ENCODE measurements around the gene PMEPA1.

PMEPA1 gene

DNA sequence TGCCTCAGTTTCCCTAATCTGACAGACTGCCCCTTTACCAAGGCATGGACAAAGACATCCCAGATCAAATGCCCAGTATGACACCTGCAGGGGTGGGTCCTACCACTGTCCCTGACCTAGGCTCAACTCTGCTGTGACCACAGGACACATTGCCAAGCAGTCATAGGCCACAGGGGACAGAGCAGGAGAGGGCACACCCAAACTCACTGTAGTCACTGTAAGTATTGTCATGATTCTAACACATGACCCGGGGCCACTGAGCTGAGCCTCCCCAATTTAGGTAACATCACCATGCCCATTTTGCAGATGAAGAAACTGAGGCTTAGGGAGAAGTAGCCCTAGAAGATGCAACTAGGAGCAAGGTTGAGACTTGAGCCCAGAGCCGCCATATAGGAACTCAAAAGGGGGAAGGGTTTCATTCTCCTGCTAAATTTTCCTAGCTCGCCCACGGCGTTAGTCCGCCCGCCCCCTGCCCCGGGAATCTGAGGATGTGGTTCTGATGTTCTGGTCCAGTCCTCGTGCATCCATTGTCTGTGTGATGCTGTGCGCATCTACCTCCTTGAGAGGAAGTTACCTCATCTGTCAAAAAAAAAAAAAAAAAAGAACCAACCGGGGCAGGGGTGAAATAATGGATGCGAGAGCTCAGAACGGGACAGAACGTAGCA is 44.8 kb downstream of the PMEPA1 start:
- in situ Hi-C loops (cut with MboI; ENCODE audit: low sequenced_read_pairs) = no loop called here

DNA sequence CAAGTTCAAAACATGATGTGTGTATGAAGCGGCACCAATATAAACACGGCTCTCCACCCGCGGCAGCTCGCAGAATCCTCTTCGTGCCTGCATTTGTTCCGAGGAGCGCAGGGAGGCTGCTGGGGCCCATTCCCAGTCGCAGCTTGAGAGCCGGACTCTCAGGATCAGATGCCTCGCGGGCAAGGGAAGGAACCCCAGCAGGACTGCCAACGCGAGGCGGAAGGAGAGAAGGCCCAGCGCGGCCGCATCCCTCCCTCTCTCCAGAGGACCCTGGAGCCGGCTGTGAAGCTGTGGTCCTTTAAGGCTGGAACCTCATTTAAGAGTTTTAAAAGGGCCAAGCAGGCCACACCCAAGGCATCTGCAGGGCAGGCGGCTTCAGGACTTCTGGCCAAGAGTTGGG is 45.3 kb downstream of the PMEPA1 start:
- in situ Hi-C loops (cut with MboI; ENCODE audit: low sequenced_read_pairs) = no loop called here

DNA sequence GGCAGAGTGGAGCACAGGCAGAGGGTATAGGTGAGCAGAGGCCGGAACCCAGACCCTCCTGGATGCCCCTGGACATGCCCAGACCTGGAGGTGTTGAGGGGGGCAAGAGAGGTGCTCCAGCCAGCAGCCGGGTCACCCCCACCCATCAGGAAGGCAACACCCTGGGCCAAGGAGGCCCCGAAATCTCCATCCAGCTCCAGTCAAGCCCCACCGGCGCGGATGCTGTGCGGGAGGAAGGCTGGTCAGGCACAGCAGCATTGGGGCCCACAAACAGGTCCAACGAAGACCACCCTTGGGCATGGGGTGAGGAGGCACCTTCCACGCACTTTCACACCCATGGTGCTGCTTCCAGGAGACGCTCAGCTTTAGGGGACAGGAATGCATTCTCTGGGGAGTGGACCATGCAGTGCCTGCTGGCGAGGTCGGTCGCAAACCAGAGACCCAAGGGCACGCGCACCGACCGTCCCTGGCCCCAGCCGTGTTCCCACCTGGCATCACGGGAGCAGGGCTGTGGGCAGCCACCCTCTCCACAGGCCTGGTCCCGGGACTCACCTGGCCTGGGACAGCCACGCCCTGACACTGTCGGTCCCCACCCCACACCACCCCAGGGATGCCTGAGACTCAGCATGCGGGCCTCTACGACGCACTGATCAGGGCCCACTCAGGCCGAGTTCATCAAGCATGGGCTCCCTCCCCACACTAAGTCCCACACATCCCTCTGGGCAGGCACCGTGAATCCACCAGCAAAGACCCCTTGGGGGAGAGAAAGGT is 45.9 kb downstream of the PMEPA1 start:
- in situ Hi-C loops (cut with MboI; ENCODE audit: low sequenced_read_pairs) = no loop called here

DNA sequence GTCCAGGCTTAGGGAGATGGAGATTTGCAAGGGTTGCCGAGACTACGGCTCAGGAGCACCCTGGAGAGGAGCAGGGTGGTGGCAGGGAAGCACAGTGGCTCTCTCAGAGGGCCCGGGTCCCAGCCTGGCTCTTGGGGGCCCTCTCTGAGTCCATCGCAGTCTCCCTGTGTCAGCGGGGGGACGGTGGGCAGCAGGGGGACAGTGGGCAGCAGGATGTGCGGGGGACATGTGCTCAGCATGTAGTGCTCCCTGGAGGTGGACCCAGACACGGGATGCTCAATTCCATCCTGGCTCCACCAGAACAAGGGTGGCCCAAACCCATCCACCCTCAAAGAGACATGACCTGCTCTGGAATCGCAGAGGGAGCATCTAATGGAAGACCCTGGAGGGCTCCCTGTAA is 46.6 kb downstream of the PMEPA1 start:
- in situ Hi-C loops (cut with MboI; ENCODE audit: low sequenced_read_pairs) = no loop called here

DNA sequence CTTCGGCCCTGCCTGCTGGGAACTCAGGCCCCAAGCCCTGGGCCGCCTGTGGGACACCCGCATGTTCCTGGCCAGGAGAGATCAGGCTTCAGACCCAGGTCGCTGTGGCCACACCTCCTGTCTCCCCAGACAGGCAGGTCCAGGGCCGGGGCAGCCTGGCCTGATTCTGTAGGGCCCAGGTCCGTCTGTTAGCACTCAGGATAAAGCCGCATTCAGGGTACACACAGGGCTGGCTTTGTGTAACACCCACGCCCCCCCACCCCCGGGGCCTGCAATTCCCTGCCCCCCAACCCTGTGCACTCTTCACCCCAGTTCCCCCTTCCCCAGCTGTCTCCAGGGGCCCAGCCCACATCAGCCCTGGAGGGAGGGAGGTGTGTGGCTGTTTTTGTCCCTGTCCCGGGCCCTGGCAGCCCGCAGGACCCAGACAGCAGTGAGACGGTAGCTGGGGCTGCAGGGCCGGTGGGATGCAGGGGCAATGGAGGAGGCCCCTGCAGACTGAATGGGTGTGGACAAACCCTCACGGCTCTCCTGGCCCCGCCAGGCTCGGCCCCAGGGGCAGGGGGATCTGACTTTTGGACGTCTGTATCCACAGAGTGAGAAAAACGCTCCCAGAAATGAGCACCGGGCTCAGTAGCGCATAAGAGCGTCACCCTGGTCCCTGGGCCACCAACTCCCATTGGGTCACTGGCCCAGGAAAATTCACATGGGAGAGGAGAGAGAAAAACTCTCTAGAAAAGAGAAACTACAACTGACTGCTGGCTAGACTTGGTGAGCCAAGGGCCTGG is 47.2 kb downstream of the PMEPA1 start:
- in situ Hi-C loops (cut with MboI; ENCODE audit: low sequenced_read_pairs) = no loop called here

DNA sequence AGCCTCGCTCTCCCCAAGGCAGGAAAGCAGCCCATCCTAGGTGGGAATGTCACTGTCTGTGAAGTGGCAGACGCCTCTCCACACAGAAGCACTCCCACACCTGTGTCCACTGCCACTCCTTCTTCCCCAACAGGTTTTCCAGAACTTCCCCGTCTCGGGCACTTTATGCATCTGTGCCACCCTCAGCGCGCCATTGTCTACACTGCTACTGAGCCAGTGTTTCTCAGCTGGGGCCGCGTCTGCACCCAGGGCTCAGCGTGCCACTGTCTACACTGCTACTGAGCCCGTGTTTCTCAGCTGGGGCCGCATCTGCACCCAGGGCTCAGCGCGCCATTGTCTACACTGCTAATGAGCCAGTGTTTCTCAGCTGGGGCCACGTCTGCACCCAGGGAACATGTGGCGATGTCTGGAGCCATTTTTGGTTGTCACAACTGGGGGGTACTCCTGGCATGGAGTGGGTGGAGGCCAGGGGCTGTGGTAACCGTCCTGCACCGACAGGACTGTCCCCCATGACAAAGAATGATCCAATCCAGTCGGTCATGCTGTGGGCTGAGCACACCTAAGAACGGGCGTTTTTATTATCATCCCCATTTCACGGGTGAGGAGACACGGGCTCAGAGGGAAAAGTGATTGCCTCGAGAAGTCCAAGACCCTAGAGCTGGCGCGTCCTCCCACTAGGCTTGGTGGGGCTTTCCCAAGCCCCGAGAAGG is 47.9 kb downstream of the PMEPA1 start:
- in situ Hi-C loops (cut with MboI; ENCODE audit: low sequenced_read_pairs) = no loop called here

DNA sequence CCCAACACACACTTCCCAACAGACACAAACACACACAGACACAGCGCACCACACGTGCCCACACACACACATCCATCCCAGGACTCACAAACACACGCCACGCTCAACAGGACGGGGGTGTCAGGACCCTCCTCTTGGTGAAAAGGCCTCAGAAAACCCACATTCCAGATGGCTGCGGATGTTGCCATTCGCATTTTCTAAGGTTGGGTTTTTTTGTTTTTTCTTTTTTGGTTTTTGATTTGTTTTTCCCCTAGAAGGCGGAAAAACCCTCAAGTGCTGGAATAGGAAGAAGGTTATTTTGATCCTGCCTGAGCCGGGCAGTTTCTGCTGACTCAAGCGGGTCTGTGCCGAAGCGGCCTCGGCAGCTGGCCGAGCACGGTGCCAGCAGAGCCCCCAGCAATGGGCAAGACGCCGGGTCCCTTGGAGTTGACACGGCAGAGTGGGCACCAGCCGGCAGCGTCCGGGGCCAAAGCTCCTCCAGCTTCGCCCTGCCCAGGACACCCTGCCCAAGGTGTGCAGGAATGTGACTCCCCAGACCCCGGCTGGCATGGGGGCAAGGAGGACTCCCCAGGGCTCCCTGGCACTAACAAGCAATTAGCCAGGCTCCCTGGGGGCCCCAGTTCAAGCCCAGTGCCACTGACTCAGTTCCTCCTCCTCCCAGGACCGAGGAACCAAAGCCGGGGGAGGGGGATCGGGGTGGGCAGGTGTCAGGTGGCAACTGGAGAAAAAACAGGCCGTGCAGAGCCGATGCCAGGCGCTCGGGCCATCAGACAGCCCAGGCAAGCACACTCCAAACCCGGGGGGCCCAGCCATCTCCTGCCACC is 48.7 kb downstream of the PMEPA1 start:
- in situ Hi-C loops (cut with MboI; ENCODE audit: low sequenced_read_pairs) = no loop called here

DNA sequence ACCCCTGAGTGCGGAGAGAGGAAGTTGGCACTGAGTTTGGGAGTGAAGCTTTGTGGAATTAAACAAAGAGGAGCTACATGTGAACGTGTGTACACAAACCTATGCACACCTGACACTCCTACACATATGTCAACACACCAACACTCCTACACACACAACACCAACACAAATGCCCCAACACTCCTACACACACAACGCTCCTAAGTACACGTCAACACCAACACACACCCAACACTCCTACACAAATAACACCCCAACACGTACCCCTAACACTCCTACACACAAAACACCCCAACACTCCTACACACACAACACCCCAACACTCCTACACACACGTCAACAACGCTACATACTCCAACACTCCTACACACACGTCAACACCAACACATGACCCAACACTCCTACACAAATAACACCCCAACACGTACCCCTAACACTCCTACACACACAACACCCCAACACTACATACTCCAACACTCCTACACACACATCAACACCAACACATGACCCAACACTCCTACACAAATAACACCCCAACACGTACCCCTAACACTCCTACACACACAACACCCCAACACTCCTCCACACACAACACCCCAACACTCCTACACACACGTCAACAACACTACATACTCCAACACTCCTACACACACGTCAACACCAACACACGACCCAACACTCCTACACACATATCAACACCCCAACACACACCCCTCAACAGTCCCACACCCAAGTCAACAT is 49.5 kb downstream of the PMEPA1 start:
- in situ Hi-C loops (cut with MboI; ENCODE audit: low sequenced_read_pairs) = no loop called here

DNA sequence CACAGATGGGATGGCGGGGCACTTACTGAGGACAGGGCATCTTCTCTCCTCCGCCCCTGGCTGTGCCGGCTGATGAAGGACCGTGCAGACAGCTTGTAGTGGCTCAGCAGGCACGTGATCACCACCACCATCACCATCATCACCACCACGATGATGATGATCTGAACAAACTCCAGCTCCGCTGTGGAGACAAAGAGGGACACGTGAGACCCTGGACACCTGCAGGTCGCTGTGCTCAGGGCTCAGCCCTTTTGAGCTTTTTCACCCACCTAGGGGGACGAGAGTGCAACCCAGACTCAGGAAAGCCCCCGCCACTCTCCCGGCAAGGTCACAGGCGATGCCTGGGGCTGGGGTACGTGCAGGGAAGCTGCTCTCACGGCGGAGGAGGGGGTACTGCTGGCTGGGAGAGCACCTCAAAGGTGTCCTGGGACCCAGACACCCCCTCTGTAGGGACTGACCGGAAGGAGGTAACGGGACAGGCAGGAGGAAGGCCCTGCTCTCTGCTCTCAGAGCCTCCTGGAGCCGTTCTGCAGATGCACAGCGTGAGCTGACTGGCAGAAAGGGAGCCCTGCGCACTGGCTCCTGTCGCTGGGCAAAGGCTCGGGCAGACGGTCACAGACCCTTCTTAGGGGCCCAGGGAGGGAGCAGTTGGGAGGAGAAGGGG is 50.2 kb downstream of the PMEPA1 start:
- in situ Hi-C loops (cut with MboI; ENCODE audit: low sequenced_read_pairs) = no loop called here

DNA sequence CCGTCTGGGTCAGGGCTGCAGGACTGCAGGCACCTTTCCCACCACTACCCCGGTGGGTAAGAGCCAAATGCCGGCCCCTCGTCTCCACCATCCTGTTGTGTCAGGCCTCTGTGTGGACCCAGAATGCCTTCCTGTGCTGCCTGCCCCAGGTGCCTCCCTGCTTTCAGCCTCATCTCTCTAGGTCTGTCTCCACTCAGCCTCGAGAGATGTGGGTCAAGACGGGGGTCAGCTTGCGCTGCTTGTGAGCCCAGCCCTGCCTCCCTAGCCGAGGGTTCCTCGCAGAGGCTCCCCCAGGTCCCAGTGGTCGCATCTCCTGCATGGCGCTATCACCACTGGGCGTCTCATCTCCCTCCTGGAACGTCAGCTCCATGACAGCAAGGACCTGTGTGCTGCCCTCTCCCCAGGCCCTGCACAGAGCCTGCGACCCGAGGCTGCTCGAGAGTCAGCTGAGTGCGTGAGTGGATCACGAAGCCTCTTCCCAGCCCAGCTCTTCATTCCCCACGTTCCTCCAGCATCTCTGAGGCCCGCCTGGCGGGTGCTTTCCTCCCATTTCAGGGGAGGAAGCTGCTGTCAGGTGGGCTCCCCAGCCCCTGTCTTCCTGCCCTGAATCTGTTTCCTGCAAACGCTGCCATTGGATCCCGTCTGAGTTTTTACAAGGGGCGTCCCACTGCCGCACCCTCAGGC is 50.8 kb downstream of the PMEPA1 start:
- in situ Hi-C loops (cut with MboI; ENCODE audit: low sequenced_read_pairs) = no loop called here

DNA sequence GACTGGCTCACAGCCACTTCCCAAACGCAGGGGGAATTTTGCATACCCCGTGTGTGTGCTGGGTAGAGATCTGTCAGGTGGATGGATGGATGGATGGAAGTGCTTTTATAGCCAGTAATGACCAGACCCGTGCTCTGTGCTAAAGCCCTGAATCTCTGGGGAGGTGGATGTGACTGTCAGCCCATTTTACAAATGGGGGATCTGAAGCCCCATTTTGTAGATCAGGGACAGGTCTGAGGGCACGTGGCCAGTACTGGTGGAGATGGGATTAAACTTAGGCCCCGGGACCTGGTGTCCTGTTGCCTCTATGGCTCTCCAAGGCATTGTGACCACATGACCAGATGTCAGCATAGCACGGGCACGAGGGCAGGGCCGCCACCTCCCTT is 51.4 kb downstream of the PMEPA1 start:
- in situ Hi-C loops (cut with MboI; ENCODE audit: low sequenced_read_pairs) = no loop called here

DNA sequence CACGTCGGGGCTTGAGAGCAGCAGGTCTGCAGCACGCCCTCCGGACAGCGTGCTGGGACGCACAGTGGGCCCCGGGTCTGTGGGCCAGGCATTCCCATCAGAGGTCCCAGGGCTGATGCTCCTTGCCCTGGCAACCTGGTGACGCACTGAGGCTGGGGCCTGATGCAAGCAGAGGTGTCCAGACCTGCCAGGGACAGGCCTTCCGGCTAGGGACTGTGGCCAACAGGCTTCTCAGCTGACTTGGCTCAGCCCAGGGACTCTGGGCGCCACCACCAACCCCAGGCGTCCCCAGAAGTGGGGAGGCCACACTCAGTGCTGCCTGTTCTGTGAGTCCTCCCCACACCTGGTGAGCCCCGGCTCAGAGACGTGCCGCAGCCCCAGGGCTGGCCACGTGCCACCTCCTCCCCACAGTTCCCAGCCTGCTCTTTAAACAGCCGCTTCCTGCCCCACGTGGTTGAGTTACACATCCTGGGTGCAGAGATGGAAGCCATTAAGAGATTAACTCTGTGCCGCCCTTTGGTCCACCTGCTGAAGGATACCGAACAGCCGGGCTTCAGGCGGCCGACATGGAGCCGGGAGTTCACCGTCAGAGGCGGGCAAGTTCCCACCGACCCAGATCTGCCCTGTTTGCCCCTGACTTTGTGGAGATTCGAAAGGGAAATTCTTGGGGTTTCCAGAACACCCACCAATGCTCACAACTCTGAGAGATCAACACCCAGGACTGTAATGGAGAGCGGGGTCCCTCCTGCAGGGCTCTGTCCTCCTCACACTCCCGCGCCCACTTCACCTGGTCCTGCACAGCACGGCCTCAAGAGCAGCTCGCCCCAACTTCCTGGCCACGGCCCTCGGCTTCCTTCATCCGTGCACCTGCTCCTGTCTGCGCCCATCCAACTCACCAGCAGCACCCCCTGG is 52.0 kb downstream of the PMEPA1 start:
- in situ Hi-C loops (cut with MboI; ENCODE audit: low sequenced_read_pairs) = no loop called here

DNA sequence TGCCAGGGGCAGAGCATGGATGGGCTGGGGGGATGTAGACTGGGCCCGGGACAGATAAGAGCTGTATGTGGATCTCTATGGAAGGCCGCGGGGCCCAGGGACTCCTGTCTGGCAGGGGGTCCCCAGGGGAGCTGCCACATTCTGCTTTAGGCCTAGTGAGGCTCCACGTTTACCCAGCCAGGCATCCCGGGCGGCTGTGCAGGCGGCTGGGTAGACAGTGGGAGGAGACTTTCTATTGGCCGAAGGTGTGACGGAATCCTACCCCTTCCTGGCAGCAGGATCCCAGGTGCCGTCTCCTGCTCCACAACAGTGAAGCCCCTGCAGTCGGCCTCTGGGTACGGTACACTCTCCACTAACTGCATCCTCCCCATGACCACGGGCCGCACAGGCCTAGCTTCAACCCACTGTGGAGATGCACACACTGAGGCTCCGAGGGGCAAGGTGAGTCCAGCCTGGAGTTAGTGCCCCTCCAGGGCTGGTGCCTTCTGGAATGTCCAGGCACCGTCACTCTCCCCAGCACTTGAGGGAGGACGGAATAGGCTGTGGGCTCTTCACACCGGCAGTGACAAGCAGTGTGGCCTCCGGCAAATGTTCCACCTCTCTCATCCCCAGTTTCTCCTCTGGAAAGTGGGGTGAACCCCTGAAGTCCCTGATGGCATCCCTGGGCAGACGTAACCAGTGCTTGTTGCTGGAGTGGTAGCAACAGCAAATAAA is 52.8 kb downstream of the PMEPA1 start:
- in situ Hi-C loops (cut with MboI; ENCODE audit: low sequenced_read_pairs) = no loop called here

DNA sequence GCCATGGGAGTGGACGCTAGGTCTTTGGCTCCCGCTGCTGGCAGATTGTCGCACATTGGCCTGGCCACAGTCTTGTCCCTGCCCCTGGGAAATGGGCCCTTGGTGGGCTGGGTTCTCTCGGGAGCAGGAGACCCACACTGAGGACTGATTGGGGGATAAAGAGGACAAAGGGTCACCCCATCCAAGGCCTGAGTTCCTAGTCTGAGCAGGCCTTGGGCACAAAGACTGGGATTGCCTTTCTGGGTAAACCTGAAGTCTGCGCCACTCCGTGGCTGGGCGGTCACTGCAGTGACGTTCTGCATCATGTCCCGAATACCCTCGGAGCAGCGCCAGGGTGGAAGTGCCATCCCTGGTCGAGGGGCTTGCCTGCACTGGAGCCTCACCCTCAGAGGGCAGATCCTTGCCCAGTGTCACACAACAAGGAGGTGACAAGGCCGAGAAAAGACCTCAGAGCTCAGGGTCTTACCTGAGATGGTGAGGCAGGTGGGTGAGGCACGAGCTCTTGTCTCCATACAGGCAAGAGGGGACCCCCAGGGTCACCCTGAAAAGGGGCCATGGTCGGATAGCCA is 53.5 kb downstream of the PMEPA1 start:
- in situ Hi-C loops (cut with MboI; ENCODE audit: low sequenced_read_pairs) = no loop called here

DNA sequence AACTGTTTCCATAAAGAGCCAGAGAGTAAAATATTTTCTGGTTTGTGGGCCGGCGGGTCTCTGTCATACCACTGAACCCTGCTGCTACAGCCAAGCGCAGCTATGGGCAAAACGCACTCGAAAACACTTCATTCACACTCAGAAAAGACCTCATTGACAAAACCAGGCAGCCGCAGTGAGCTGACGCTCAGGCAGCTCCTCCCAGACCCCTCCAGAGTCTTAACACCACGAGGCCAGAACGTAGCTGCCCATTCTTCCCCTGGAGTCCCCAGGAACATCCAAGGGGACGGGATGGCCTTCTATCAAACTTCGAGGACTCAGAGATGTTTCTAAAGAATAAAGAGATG is 54.0 kb downstream of the PMEPA1 start:
- in situ Hi-C loops (cut with MboI; ENCODE audit: low sequenced_read_pairs) = no loop called here

DNA sequence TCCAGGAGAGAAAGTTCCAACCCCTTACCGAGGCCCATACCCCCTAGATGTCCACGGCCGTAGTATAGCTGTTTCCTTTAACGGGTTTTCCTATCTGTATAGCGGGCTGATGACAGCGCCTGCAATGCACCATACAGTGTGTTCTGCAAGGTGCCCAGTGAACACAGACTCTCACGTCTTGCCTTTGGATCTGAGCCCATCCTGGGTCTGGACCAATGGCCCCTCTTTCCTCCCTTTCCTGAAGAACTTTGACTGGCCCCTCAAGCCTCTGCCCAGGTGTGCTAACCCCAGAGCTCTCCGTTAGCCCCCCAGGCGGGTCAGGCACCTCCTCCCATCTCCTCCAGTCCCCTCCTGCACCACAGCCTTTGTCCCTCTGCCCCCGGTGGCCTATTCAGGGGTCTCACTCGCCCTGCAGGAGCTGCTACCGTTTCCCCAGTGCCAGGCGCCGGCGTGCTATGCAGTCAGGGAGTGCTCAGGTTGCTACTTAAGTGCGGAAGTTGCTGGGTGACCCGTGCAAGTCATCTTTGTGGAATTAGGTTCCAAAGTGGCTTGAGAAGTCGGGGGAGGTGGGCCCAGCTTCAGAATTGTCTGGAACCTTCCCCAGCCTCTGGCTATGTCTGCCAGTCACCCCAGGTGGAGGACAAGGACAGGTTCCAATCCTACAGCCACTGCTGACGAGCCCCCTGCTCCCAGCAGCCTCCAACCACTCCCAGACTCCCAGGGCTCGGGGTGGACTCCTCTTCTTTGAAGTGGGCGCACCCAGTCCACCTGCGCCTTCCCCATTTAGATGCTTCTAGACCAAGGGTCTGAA is 54.6 kb downstream of the PMEPA1 start:
- in situ Hi-C loops (cut with MboI; ENCODE audit: low sequenced_read_pairs) = no loop called here
